ENCODE results near the gene TNXB. TPM values are rescaled to one million over a fixed set of nuclear protein-coding genes. Genes with fewer than 3 reads are reported as not detected.

Gene TNXB
- total RNA-seq, 3 donors from 2014 or later, result 20.1 to 87.0 (median 36.9) TPM

DNA sequence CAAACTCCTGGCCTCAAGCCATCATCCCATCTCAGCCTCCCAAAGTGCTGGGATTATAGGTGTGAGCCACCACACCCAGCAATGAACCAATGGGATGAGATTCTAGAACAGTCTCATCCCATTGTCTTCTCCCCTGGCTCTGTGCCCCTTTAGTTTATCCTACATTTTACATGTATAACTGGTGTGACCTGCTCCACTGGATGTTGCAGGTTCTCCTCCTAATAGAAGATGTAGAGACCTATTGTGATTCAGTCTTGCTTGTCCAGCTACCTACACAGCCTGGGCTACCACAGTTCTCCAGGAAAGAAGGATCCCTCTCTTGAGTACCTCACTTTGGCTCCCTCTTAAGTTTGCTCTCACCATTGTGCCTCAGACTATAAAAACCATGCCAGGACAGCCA, 23.0 kb upstream of the TNXB start:
- no peaks in the 10 kb centered on the region for H3K36me3 ChIP-seq (ENCODE audit: low read depth)

GRCh38 chr6:32131439-32131948, 22.4 kb upstream of the TNXB start:
- TF ChIP-seq CTCF (IDR thresholded peaks at IDR 0.05), result no peak
- ATAC-seq (no peak), DNase-seq (no peak)
- peaks cover 22% of the 10 kb centered on the region for H3K4me1 ChIP-seq (ENCODE audit: low read depth)
- no peaks in the 10 kb centered on the region for H3K9me3 ChIP-seq
- no peak overlapping the region for H3K4me3 ChIP-seq
- no peaks in the 10 kb centered on the region for H3K36me3 ChIP-seq (ENCODE audit: low read depth)
- intact Hi-C loops (cut with DNase I, micrococcal nuclease), result no loop called here

More for the DNA sequence above, 23.0 kb upstream of the TNXB start:
- Histone ChIP-seq H3K9me3 (no peaks in the 10 kb centered on the region), H3K4me1 (ENCODE audit: low read depth) (peaks cover 16% of the 10 kb centered on the region), H3K4me3 (no peak overlapping the region)
- ATAC-seq (no peak), DNase-seq (no peak)
- TF ChIP-seq CTCF (IDR thresholded peaks at IDR 0.05), result no peak
- intact Hi-C loops (cut with DNase I, micrococcal nuclease), result no loop called here

- peak in 1 of 3 donors; percentile 46 for DNase-seq
- Histone ChIP-seq H3K4me1 (ENCODE audit: low read depth) (peaks cover 25% of the 10 kb centered on the region), H3K9me3 (no peaks in the 10 kb centered on the region), H3K36me3 (ENCODE audit: low read depth) (no peaks in the 10 kb centered on the region), H3K4me3 (peak overlapping the region; percentile 5)
- no peak for TF ChIP-seq CTCF (IDR thresholded peaks at IDR 0.05)
- intact Hi-C loops (cut with DNase I, micrococcal nuclease), result no loop called here
- ATAC-seq, result peak; percentile 66
Observed at GRCh38 chr6:32129297-32130088, 20.4 kb upstream of the TNXB start.

GRCh38 chr6:32128751-32129296, 19.7 kb upstream of the TNXB start:
- no peak for TF ChIP-seq CTCF (IDR thresholded peaks at IDR 0.05)
- Histone ChIP-seq H3K9me3 (no peaks in the 10 kb centered on the region), H3K4me3 (no peak overlapping the region), H3K4me1 (ENCODE audit: low read depth) (peaks cover 25% of the 10 kb centered on the region), H3K36me3 (ENCODE audit: low read depth) (no peaks in the 10 kb centered on the region)
- intact Hi-C loops (cut with DNase I, micrococcal nuclease), result no loop called here
- ATAC-seq (no peak), DNase-seq (peak in 2 of 3 donors; percentile 41 to 59)

- ATAC-seq, result peak; percentile 92
- Histone ChIP-seq H3K4me1 (ENCODE audit: low read depth) (peaks cover 25% of the 10 kb centered on the region), H3K9me3 (no peaks in the 10 kb centered on the region), H3K36me3 (ENCODE audit: low read depth) (no peaks in the 10 kb centered on the region), H3K4me3 (peak within 1 kb of the TSS; percentile 80)
- DNase-seq, result peak; percentile 95 to 99 (median 98)
- no peak for TF ChIP-seq CTCF (IDR thresholded peaks at IDR 0.05)
- intact Hi-C loops (cut with DNase I, micrococcal nuclease), result no loop called here
Observed at GRCh38 chr6:32127717-32128592, 18.8 kb upstream of the TNXB start, which contains the start of gene ATF6B. Gene ATF6B (minus strand): TSS chr6:32128246. CDS start chr6:32128207, 39 bp downstream.
